M059J (cell line): Measurements from ENCODE around the gene RTKN2. TPM values are rescaled to one million over a fixed set of nuclear protein-coding genes. Genes with fewer than 3 reads are reported as not detected.
"Not testable (repeated sequence)": the region's sequence is repeated elsewhere in the genome, so short reads cannot be mapped to it uniquely, and the experiment has no call there.

Experiments
- DNase-seq: peaks from one replicate; pipeline ENCODE4 v3.0.0-alpha.2; 2012; ENCODE audit warnings: low read depth
- total RNA-seq: library from RNA; depleted of rRNA; stranded (reverse); fragments of >200 nt; shearing (Covaris generic); gene quantifications from 2 replicates; pipeline ENCODE4 v1.2.3, GENCODE V29; 2014; rRNA removed

The RTKN2 gene, protein sequence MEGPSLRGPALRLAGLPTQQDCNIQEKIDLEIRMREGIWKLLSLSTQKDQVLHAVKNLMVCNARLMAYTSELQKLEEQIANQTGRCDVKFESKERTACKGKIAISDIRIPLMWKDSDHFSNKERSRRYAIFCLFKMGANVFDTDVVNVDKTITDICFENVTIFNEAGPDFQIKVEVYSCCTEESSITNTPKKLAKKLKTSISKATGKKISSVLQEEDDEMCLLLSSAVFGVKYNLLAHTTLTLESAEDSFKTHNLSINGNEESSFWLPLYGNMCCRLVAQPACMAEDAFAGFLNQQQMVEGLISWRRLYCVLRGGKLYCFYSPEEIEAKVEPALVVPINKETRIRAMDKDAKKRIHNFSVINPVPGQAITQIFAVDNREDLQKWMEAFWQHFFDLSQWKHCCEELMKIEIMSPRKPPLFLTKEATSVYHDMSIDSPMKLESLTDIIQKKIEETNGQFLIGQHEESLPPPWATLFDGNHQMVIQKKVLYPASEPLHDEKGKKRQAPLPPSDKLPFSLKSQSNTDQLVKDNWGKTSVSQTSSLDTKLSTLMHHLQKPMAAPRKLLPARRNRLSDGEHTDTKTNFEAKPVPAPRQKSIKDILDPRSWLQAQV
- 7.9 and 8.4 TPM in 2 replicates for total RNA-seq

DNA sequence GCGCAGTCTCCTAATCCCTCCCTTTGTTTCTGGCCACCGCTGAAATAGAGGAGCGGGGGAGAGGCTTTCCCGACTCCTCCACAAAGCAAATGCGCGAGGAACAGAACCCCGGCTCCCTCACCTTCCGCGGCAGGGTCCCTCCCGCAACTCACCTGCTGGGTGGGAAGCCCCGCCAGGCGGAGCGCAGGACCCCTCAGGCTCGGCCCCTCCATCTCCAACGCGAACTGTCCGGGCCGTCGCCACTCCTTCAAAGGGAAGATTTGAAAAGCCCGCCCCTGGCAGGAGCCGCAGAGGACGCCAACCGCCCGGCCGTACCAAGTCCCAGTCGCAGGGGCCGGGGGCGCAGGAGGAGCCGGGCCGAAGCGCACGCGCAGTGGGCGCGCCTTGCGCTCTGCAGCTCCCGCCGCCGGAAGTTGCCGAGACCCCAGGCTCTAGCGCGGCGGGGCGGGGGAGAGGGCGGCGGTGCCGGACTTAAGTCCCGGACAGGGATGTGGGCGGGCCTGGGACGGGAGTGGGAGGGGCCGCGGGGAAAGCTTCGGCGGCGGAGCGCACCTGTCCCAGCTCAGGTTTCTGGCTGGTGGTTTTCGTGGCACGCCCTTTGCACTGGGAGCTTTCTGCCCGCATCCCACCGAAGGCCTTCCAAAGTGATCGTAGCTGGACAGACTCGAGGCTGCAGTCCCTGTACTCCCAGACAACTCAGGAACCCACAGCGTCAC lies at the start of gene RTKN2:
RTKN2 (minus strand) TSS at position 446 of the 716 bp plus-strand sequence; CDS start at position 212, 234 bp downstream.
- peak; percentile 85 for DNase-seq

DNA sequence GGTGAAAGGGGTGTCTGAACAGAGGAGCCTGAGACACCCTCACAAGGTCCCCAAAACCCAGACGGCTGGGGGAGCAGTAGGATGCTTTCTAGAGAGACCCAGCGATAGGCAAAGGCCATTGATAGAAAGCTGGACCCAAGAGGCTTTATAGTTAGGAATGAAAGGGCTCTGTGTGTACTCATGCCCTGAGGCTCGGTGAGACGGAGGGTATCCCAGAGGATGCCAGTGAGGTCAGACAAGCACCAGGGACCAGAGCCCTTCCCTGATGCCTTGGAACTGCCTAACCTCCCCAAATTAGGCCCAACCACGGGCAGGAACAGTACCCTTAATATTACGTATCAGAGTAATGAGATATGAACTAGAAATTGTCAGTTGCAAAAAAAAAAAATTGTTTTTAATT lies 48.6 kb upstream of the RTKN2 start:
- DNase-seq, result no peak

DNA sequence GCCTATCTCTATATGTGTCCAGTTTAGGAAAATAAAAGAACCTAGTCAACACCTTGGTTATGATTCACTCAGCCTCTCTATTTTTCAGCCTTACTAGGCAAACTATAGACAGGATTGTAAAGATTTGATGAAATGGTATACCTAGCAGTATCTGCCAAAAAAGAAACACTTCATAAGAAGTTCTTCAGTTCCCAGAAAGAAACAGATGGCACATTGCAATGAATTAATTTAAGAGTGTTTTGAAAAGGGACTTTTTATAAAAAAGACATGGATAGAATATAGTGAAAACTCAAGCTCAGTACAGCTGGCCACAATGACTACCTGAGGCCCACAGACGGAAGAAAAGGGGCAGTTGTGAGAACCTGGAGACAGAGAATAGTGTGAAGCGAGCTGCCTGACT lies 40.6 kb upstream of the RTKN2 start:
- DNase-seq, result no peak

DNA sequence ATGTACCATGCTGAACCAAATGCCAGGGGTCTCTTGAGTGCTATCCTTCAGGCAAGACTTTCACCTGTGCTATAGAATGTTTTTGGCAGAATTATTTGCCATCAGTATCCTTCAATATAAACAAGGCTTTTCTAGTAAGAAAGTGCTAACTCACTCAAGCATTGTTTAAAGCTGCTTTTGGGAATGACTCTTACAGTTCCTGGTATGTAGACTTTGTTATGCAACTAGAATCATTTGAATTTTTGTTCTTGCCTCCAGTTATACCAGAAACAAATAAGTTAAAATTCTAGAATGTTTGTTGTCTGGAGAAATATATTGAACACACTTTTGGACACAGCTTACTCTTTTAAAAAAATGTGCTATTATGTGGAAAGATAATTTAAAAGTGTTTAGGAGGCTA lies 39.5 kb upstream of the RTKN2 start:
- DNase-seq, result no peak

DNA sequence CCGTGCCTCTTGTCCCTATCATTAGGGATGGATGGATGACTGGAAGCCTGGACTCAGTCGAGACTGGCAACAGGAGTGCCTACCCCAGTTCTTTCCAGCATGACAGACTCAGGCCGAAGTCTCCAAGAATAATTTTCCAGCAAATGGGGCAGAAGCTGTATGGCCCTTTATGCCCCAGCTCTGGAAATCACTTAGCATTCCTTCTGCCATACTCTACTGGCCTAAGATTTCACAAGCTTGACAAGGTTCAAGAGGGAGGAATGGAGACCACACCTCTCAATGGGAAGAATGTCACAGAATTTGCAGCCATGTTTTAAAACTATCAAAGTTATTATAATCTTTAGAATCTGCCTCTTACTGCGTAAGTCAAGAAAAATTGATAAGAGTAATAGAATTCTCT lies 39.0 kb upstream of the RTKN2 start:
- no peak for DNase-seq

DNA sequence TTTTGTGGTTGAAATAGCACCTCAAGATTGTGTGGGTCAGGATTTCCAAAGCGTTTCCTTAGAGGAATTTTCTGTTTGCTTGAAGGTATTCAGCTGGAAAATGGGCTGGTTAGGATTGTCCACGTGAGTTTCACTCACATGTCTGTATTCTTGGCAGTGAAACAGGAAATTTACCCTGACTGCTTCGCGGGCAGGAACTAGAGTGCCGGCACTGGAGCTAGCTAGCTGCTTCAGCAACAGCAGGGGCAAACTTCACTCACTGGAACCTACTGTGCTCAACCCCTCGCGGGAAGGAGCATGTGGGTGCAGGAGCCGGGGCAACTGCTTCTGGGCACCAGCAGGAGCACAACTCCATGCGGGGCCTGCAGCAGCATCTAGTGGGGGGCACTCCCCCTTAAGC lies 38.0 kb upstream of the RTKN2 start:
- DNase-seq, result peak; percentile 26

- peak; percentile 16 for DNase-seq
Measured at GRCh38 chr10:62305813-62306212, 37.2 kb upstream of the RTKN2 start.

- DNase-seq, result no peak
Measured at GRCh38 chr10:62303922-62304321, 35.3 kb upstream of the RTKN2 start.

DNA sequence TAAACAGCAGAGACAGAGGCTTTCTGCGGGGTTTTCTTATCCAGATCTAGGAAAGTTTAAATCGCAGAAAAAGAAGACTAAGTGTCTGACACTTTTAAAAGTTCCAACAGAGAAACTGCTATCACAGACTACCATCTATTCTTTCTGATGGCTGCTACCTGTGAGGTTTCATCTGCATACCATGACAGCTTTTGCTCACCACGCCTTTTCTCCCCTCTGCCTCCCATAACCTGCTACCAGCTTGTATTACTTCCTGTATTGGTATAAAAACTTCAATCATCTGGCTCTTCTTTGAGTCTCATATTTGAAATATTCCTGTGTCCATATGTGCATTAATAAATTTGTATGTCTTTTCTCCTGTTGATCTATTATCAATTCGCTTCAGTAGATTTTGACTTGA lies 34.1 kb upstream of the RTKN2 start:
- no peak for DNase-seq

DNA sequence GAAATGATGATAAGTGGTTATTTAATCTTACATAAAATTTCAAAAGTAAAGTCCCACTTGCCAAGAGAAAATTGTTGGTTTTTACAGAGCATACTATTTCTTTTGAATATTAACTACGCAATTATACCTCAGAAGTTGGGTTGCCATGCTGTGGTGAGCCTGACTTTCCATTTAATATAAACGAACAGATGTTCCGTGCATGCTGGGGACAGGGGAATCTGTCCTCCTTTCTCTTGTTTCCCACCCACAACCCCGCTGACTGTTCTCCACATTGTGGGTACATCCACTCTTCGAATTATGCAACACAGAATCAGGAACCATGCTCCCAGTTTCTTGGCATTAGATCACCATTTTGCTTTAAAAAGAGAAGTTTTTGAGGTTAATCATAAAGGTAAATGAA lies 29.2 kb upstream of the RTKN2 start:
- no peak for DNase-seq

- DNase-seq, result no peak
Measured at GRCh38 chr10:62284221-62284620, 15.6 kb upstream of the RTKN2 start.

DNA sequence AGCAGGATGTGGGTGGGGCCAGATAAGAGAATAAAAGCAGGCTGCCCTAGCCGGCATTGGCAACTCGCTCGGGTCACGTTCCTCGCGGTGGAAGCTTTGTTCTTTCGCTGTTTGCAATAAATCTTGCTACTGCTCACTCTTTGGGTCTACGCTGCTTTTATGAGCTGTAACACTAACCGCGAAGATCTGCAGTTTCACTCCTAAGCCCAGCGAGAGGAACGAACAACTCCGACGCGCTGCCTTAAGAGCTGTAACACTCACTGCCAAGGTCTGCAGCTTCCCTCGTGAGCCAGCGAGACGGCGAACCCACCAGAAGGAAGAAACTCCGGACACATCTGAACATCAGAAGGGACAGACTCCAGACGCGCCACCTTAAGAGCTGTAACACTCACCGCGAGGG lies 12.7 kb upstream of the RTKN2 start:
- DNase-seq, result not testable (repeated sequence)

GRCh38 chr10:62280392-62280791 lies 11.7 kb upstream of the RTKN2 start:
- not testable (repeated sequence) for DNase-seq

DNA sequence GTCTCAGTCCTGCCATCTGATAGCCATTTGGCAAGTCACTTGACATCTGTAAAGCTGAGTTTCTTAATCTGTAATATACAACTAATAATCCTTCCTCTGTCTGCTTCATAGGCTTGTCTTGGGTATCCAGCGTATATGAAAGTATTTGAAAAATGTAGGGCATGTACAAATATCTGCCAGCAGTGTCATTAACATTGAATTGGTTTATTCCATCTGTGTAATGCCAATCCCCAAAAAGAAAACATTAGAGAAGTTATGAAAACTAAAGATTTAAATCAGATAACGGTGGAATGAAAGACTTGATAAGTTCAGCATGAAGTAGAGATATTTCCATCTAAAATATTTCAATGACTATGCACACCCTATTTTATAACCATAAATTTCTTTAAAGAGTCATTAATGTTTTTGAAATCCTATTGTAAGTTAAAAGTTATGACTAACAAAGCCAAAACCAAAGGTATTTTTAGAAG lies 9.8 kb upstream of the RTKN2 start:
- DNase-seq, result peak; percentile 24

DNA sequence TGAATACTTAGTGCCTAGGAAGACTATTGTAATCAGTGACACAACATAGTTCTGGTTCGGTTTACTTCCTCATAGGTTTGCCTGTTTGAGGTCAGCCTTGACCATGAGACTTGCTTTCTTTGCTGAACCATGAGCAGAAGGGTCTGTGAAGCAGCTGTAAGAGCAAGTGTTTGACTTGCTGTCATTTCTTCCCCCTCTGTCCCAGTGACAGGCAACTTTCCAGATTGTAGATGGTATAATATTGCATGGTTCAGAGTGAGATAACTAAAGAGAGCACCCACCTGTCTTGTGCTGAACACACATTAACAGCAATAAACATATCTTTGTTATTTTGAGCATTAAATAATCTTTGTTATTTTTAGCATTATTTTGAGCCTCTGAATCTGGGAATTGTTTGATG lies 9.3 kb upstream of the RTKN2 start:
- no peak for DNase-seq

DNA sequence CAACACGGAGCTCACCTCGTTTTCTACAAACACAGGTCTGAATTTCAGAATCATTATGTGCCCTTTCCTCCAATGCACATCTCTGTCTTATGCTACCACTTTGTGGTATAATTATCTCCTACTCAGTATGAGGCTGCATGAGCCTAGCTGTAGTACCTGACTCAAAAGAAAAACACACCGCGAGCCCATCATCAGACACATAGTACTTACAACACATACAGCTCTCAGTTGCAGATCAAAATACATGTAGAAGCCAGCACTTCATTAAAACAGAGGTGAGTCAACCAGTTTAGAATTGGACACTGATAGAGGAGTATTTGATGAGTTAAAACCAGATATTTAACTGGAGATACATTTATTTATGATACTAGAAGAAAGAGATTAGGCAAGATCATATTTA lies 1.4 kb upstream of the RTKN2 start:
- DNase-seq, result no peak

DNA sequence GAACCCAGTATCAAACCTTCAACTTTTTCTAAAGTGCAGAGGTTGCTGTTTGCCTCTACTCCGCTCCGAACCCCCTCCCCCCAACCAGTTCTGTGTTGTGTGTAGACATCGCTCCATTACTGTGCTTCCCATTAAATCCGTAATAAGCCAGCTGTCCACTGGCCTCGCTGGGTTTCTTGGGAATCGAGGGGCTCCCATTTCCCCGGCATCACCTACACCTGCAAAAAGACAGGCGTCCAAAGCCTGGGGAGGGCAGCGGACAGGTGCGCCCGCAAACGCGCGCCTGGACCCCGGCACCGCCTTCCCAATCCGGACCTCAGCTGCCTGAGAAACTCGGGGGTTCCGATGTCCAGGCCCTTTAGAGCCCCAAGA lies 631 bp downstream of the RTKN2 start:
- DNase-seq, result peak; percentile 32

DNA sequence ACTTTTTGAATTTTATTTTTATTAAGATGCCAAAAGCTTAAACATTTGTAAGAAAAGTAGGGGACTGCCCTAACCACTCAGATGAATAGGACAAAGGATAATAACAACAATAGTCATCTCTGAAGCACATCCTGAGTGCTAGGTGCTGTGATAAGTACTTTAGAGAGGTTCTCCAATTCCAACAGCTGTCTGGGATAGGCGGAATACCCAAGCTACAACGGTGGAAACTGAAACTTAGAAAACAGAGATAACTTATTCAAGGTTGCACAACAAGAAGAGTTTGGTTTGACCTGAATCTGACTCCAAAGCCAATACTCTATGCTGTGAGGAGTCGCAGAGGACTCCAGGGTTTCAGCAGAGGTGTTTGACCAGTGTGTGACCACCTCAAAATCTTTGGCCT lies 2.0 kb downstream of the RTKN2 start:
- no peak for DNase-seq

DNA sequence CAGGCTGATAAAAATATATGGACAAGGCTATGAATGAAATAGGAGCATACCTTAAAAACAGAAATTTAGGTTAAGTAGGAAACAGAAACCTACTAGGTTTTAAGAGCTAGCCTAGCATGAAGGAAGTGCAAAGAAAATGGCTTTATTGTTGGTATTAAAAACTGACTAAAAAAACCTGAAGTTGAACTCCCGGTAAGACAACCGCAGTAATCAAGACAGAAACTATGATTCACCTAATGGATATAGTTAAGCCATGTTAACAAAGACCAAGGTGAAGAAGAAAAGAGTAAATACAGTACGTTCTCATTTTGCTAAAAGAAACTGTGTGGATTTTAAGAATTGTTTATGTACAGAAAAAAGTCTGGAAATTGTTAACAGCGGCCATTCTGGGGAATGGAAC lies 2.5 kb downstream of the RTKN2 start:
- DNase-seq, result no peak

DNA sequence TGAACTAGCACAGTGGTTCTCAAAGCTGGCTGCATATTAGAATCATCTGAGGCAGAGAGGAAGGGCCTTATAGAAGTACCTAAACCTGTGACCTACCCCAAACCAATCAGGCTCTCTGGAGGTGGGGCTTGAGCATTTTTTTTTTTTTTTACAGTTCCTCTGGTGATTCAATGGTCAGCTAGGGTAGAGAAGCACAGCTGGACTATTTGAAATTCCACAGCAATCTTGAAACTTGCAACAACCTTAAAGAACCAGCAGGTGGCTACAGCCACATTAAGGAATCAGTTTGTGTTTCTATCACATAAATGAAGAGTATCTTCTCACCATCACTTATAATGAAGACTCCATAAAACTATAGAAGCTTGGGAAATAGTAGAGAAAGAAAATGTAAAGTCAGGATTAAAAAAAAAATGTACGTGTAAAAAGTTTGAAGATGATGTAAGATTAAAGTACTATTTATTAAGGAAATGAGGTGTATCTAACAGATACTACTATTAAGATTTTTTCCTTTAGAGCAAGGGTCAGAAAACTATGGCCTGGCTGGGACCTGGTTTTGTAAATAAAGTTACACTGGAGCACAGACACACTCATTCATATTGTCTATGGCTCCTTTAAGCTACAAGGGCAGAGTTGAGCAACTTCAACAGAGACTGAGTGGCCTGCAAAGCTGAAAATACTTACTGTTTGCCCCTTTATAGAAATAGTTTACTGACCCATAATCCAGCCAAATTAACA lies 3.8 kb downstream of the RTKN2 start:
- peak; percentile 83 for DNase-seq

- DNase-seq, result no peak
Measured at GRCh38 chr10:62264126-62264525, 4.5 kb downstream of the RTKN2 start.

DNA sequence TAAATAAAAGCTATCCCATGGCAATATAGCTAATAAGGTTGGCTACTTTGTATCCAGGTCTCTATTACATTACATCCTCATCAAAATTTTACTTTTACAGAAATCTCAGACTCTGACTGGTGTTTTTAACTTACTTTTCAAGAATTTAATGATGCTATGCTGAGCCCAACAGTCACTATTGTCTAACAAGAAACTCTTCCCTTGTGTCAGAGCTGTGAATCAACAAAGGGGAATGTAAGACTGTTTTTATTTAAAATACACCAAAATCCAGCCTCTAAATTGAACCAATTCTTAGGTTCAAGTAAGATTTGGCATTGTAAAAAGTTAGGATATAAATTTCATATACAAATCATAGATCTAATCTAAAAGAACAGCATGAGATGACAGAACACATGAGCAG lies 7.0 kb downstream of the RTKN2 start:
- no peak for DNase-seq
